GM23338 (cell line): ENCODE measurements around the gene GDF10. TPM values are rescaled to one million over a fixed set of nuclear protein-coding genes. Genes with fewer than 3 reads are reported as not detected.

Experiments used
- ATAC-seq: fragments of 200-7000 bp; cut with Tn5 transposase; 3 replicates; pipeline ENCODE4 v1.9.1; 2020
- DNase-seq: peaks from one replicate; pipeline ENCODE4 v3.0.0-alpha.2; 2015; ENCODE audit warnings: low spot score
- H2AFZ ChIP-seq: fragments of 200-600 bp; sonication (generic); 2 replicates; pipeline ENCODE4 v1.8.0; 2016; ENCODE audit warnings: antibody characterized with exemption, mild to moderate bottlenecking, moderate library complexity
- H3F3A ChIP-seq: fragments of 200-600 bp; sonication (generic); replicated peaks from 2 replicates; pipeline ENCODE4 v1.8.0; 2017; ENCODE audit warnings: antibody characterized with exemption, mixed run types, low read depth
- H3K27ac ChIP-seq: fragments of 200-600 bp; sonication (generic); 2 replicates; pipeline ENCODE4 v1.6.1; 2016; ENCODE audit warnings: low read depth
- H3K27me3 ChIP-seq: fragments of 200-600 bp; sonication (generic); 2 replicates; pipeline ENCODE4 v1.8.0; 2016; ENCODE audit warnings: mild to moderate bottlenecking, mixed run types, moderate library complexity; ENCODE audit not compliant: insufficient read depth
- H3K36me3 ChIP-seq: fragments of 200-600 bp; sonication (generic); 2 replicates; pipeline ENCODE4 v1.8.0; 2016; ENCODE audit warnings: mild to moderate bottlenecking; ENCODE audit not compliant: insufficient read depth
- H3K4me1 ChIP-seq: fragments of 200-600 bp; sonication (generic); 2 replicates; pipeline ENCODE4 v1.8.0; 2016; ENCODE audit warnings: mild to moderate bottlenecking, moderate library complexity; ENCODE audit not compliant: insufficient read depth
- H3K4me2 ChIP-seq: fragments of 200-600 bp; sonication (generic); 2 replicates; pipeline ENCODE4 v1.7.1; 2017; ENCODE audit warnings: mixed run types
- H3K4me3 ChIP-seq: fragments of 200-600 bp; sonication (generic); 2 replicates; pipeline ENCODE4 v1.6.1; 2016; ENCODE audit warnings: mixed run types
- H3K79me2 ChIP-seq: fragments of 200-600 bp; sonication (generic); replicated peaks from 2 replicates; pipeline ENCODE4 v1.8.0; 2017; ENCODE audit warnings: mild to moderate bottlenecking; ENCODE audit not compliant: insufficient read depth
- H3K9me2 ChIP-seq: fragments of 200-600 bp; sonication (generic); 2 replicates; pipeline ENCODE4 v1.8.0; 2017; ENCODE audit not compliant: insufficient read depth
- H4K20me1 ChIP-seq: fragments of 200-600 bp; sonication (generic); replicated peaks from 2 replicates; pipeline ENCODE4 v1.8.0; 2017; ENCODE audit warnings: mild to moderate bottlenecking; ENCODE audit not compliant: insufficient read depth
- H3K27ac Mint-ChIP-seq: 2 replicates; pipeline ENCODE4 v1.8.0; 2020; ENCODE audit warnings: inconsistent platforms, mild to moderate bottlenecking, moderate library complexity, mixed read lengths
- H3K27me3 Mint-ChIP-seq: 3 replicates; pipeline ENCODE4 v1.8.0; 2022; ENCODE audit warnings: low read depth, mild to moderate bottlenecking, moderate library complexity, mixed read lengths, inconsistent platforms; ENCODE audit not compliant: insufficient read depth, poor library complexity
- H3K36me3 Mint-ChIP-seq: 3 replicates; pipeline ENCODE4 v1.8.0; 2021; ENCODE audit warnings: low read depth, mild to moderate bottlenecking, inconsistent platforms, moderate library complexity, mixed read lengths
- H3K4me1 Mint-ChIP-seq: 3 replicates; pipeline ENCODE4 v1.8.0; 2020; ENCODE audit warnings: mild to moderate bottlenecking, inconsistent platforms, mixed read lengths
- H3K4me3 Mint-ChIP-seq: 3 replicates; pipeline ENCODE4 v1.8.0; 2021; ENCODE audit warnings: moderate library complexity, mild to moderate bottlenecking, inconsistent platforms, mixed read lengths
- H3K9me3 Mint-ChIP-seq: 3 replicates; pipeline ENCODE4 v1.8.0; 2020; ENCODE audit warnings: moderate library complexity, mild to moderate bottlenecking, inconsistent platforms, mixed read lengths
- ETS1 ChIP-seq: IDR thresholded peaks from 2 replicates; pipeline ENCODE4 v1.6.1; 2016; ENCODE audit warnings: antibody characterized with exemption
- EZH2 ChIP-seq: fragments of 200-600 bp; sonication (generic); IDR thresholded peaks from one replicate; pipeline ENCODE4 v1.8.0; 2017; ENCODE audit warnings: antibody characterized with exemption, mild to moderate bottlenecking, low read depth; ENCODE audit not compliant: unreplicated experiment
- JUNB ChIP-seq: IDR thresholded peaks from one replicate; pipeline ENCODE4 v1.6.1; 2016; ENCODE audit warnings: antibody characterized with exemption; ENCODE audit not compliant: unreplicated experiment
- STAT1 ChIP-seq: IDR thresholded peaks from one replicate; pipeline ENCODE4 v1.6.1; 2016; ENCODE audit warnings: antibody characterized with exemption; ENCODE audit not compliant: unreplicated experiment
- ZNF331 ChIP-seq: fragments of 250-450 bp; sonication (Bioruptor Pico); IDR thresholded peaks from 2 replicates; pipeline ENCODE4 v1.5.0; 2020; ENCODE audit warnings: low read depth, mild to moderate bottlenecking, moderate library complexity
- ZNF462 ChIP-seq: fragments of 250-450 bp; sonication (Bioruptor Pico); IDR thresholded peaks from 2 replicates; pipeline ENCODE4 v1.5.0; 2020; ENCODE audit warnings: mild to moderate bottlenecking, moderate library complexity
- long read RNA-seq: library from polyadenylated mRNA; unstranded; transcript quantifications from one replicate; pipeline ENCODE4 v2.0.0, GENCODE V29; 2020; ENCODE audit not compliant: unreplicated experiment
- polyA plus RNA-seq: library from polyadenylated mRNA; unstranded; fragments of >200 nt; fragmentation: Nextera tagmentation; extraction: Ambion mirVana; gene quantifications from 2 replicates; pipeline ENCODE4 v1.2.1, GENCODE V29; 2016
- total RNA-seq: library from RNA; depleted of rRNA; stranded (reverse); fragments of >200 nt; shearing (Covaris generic); gene quantifications from 2 replicates; pipeline ENCODE4 v1.2.3, GENCODE V29; 2014; rRNA removed

GDF10 gene
- total RNA-seq = 0.21 and 0.43 TPM in 2 replicates
- not detected in 2 replicates for polyA plus RNA-seq
- long read RNA-seq = 0 reads

- H3K36me3 Mint-ChIP-seq = no peaks in the 10 kb centered on the region
- peaks cover 39% of the 10 kb centered on the region for H3K27me3 Mint-ChIP-seq
- H3K27ac ChIP-seq = no peak within 1 kb of the TSS
- H2AFZ ChIP-seq = peak within 1 kb of the TSS; percentile 84
- peaks cover 39% of the 10 kb centered on the region for H3K27me3 ChIP-seq
- H3K4me3 Mint-ChIP-seq = peak within 1 kb of the TSS; percentile 72
- TF ChIP-seq ZNF331 (CRISPR knock-in tag) (no peak), ETS1 (no peak), JUNB (no peak), EZH2 (peak; percentile 26), ZNF462 (CRISPR knock-in tag) (no peak), STAT1 (no peak)
- no peaks in the 10 kb centered on the region for H3K36me3 ChIP-seq
- no peak within 1 kb of the TSS for H3K27ac Mint-ChIP-seq
- DNase-seq (peak; percentile 66), ATAC-seq (peak; percentile 74)
- no peaks in the 10 kb centered on the region for H3K9me3 Mint-ChIP-seq
- no peaks in the 10 kb centered on the region for H3F3A ChIP-seq
- H3K4me1 ChIP-seq = peaks cover 4% of the 10 kb centered on the region; the same call in 1 of the 2 replicates
- peaks cover 25% of the 10 kb centered on the region for H3K4me1 Mint-ChIP-seq
- peak within 1 kb of the TSS; percentile 69 for H3K4me3 ChIP-seq
- H3K9me2 ChIP-seq = no peaks in the 10 kb centered on the region
- no peaks in the 10 kb centered on the region for H3K79me2 ChIP-seq
- H3K4me2 ChIP-seq = peak within 1 kb of the TSS; percentile 86
- H4K20me1 ChIP-seq = no peaks in the 10 kb centered on the region
Measured at GRCh38 chr10:47299611-47300428, at the start of gene GDF10. GDF10 (plus strand) TSS chr10:47300197; CDS start chr10:47300652, 455 bp downstream.
